OCI-LY3 (cell line): ENCODE data around the gene NAV1.
A peak's percentile ranks its signal among the peaks of the same experiment; 100 is the strongest.

Experiments used
- H2AFZ ChIP-seq: fragments of 200-600, 300-600 bp; shearing (Covaris generic); 2 replicates; pipeline ENCODE4 v1.6.0; 2014; ENCODE audit warnings: antibody characterized with exemption, low read depth, low read length
- H3K27ac ChIP-seq: fragments of 200-600, 300-600 bp; sonication (generic); 2 replicates; pipeline ENCODE4 v1.5.1; 2014; ENCODE audit warnings: mild to moderate bottlenecking, low read length, moderate library complexity, mixed read lengths
- H3K27me3 ChIP-seq: fragments of 200-600, 300-600 bp; sonication (generic); 2 replicates; pipeline ENCODE4 v1.6.1; 2014; ENCODE audit warnings: low read depth, low read length, mixed read lengths
- H3K36me3 ChIP-seq: fragments of 200-600, 300-600 bp; sonication (generic); replicated peaks from 2 replicates; pipeline ENCODE3; 2014; ENCODE audit warnings: low read depth, low read length, mixed read lengths
- H3K4me1 ChIP-seq: fragments of 300-600, 200-600 bp; sonication (generic); 2 replicates; pipeline ENCODE4 v1.6.1; 2014; ENCODE audit warnings: low read length, mixed read lengths
- H3K4me2 ChIP-seq: fragments of 200-600, 300-600 bp; sonication (generic); 2 replicates; pipeline ENCODE4 v1.6.1; 2014; ENCODE audit warnings: low read length, mixed read lengths
- H3K4me3 ChIP-seq: fragments of 300-600, 200-600 bp; sonication (generic); 2 replicates; pipeline ENCODE4 v1.5.1; 2014; ENCODE audit warnings: antibody characterized with exemption, mild to moderate bottlenecking, low read length, moderate library complexity
- H3K79me2 ChIP-seq: fragments of 300-600, 200-600 bp; shearing (Covaris generic); 2 replicates; pipeline ENCODE4 v1.6.1; 2014; ENCODE audit warnings: mild to moderate bottlenecking, low read length, mixed read lengths
- H3K9ac ChIP-seq: fragments of 300-600, 200-600 bp; shearing (Covaris generic); 2 replicates; pipeline ENCODE4 v1.6.0; 2014; ENCODE audit warnings: mild to moderate bottlenecking, low read length, moderate library complexity
- H3K9me3 ChIP-seq: fragments of 200-600, 300-600 bp; shearing (Covaris generic); 2 replicates; pipeline ENCODE4 v1.6.1; 2014; ENCODE audit warnings: low read length, mixed read lengths; ENCODE audit not compliant: insufficient read depth
- H4K20me1 ChIP-seq: fragments of 200-600, 300-600 bp; sonication (generic); 2 replicates; pipeline ENCODE4 v1.6.1; 2016; ENCODE audit warnings: low read length, mixed read lengths; ENCODE audit not compliant: insufficient read depth
- EZH2phosphoT487 ChIP-seq: fragments of 200-600 bp; shearing (Covaris generic); IDR thresholded peaks from 2 replicates; pipeline ENCODE4 v1.6.1; 2018; ENCODE audit warnings: antibody characterized with exemption, mixed run types, low read depth
- TF ChIP-seq, protein P1 (sequence below): fragments of 200-600, 300-600 bp; sonication (generic); IDR thresholded peaks from 2 replicates; pipeline ENCODE4 v1.5.1; 2014; ENCODE audit warnings: antibody characterized with exemption, low read length, low read depth

NAV1 gene

DNA sequence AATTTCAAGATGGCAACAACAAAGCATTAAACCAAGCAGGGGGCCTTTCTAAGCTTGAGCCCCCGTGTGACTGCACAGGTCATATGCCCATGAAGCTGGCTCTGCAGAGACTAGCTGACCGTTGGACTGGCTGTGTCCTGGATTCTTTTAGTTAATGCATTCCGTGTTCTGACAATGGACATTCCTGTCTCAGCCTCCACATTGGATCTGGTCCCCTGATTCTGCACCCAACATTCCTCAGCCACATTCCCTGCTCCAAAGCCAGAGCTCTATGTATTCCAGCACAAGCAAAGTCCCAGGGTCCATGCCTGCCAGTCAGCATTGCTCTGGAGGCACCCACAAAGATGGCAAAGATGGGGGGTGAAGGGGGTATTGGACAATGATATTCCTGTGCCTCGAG lies 5.1 kb upstream of the NAV1 start:
- TF ChIP-seq, protein P1, sequence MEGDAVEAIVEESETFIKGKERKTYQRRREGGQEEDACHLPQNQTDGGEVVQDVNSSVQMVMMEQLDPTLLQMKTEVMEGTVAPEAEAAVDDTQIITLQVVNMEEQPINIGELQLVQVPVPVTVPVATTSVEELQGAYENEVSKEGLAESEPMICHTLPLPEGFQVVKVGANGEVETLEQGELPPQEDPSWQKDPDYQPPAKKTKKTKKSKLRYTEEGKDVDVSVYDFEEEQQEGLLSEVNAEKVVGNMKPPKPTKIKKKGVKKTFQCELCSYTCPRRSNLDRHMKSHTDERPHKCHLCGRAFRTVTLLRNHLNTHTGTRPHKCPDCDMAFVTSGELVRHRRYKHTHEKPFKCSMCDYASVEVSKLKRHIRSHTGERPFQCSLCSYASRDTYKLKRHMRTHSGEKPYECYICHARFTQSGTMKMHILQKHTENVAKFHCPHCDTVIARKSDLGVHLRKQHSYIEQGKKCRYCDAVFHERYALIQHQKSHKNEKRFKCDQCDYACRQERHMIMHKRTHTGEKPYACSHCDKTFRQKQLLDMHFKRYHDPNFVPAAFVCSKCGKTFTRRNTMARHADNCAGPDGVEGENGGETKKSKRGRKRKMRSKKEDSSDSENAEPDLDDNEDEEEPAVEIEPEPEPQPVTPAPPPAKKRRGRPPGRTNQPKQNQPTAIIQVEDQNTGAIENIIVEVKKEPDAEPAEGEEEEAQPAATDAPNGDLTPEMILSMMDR, result no peak
- TF ChIP-seq EZH2phosphoT487, result no peak
- Histone ChIP-seq H3K79me2 (no peaks in the 10 kb centered on the region), H3K9ac (no peak overlapping the region), H3K4me3 (no peak overlapping the region), H3K9me3 (no peaks in the 10 kb centered on the region), H3K4me2 (no peak overlapping the region), H3K36me3 (peaks cover 3% of the 10 kb centered on the region), H4K20me1 (no peaks in the 10 kb centered on the region), H3K27ac (no peak overlapping the region), H3K27me3 (peaks cover 18% of the 10 kb centered on the region), H3K4me1 (peaks cover 19% of the 10 kb centered on the region), H2AFZ (no peak overlapping the region)

DNA sequence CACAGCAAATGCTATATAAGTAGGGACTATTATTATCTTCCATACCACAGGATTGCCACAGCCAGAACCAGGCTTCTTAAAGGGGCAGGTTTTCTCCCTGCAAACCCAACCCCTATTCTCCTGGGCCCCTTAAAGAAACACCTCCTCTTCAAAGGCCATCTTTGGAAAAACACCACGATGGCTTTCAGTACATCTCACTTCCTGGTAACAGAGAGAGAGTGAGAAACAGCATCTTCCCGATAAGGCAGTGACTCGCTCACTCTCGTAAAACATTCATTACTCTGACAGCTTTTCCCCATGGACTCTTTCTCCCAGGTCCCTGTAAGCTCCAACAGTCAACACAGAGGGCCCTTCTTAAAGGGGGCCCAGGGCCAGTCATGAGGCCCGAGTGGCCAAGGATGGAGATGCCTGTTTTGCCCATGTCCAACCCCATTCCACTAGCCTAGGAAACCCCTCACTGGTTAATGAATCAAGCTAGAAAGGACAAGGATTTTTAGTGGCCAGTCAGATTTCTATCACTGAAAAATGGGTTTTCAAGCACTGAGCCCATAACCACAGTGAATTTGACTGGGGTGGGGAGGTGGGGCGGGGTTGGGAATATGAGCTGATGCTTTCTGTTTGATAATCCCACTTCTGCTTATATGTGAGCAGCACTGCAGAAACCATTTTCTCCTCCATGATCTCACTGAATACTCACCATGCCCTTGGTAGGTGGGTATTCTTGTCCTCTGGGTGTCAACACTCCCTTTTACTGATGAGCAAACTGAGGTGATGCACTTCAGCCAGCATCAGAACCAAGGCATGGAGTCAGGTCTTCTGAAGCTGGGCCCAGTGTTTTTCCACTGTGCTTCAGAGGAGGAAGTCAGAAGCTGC lies 3.6 kb upstream of the NAV1 start:
- peaks cover 3% of the 10 kb centered on the region for H3K36me3 ChIP-seq
- H3K9ac ChIP-seq, result peak overlapping the region; percentile 57; the same call in 1 of the 2 replicates
- peaks cover 20% of the 10 kb centered on the region for H3K4me1 ChIP-seq
- peaks cover 24% of the 10 kb centered on the region for H3K27me3 ChIP-seq
- no peaks in the 10 kb centered on the region for H4K20me1 ChIP-seq
- peak overlapping the region; percentile 60 for H3K4me3 ChIP-seq
- H2AFZ ChIP-seq, result peak overlapping the region; percentile 87
- no peaks in the 10 kb centered on the region for H3K79me2 ChIP-seq
- no peaks in the 10 kb centered on the region for H3K9me3 ChIP-seq
- H3K27ac ChIP-seq, result peak overlapping the region; percentile 37
- TF ChIP-seq EZH2phosphoT487, result no peak
- TF ChIP-seq, protein P1, result no peak
- H3K4me2 ChIP-seq, result peak overlapping the region; percentile 88

DNA sequence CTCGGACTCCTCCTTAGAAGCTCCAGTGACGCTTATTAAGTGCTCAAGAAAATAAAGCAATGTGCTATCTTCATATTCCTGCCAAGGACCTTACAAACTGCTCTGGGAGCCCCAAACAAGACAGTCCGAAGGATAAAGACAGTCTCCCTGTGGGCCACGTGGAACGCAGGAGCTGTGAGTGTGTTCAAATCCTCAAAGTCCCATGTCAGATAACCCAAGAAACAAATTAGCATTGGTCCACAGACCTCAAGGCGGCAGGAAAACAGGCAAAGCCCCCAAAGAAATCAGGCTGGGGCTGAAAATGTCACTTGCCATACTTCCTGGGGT lies 3.0 kb upstream of the NAV1 start:
- peak overlapping the region; percentile 88 for H3K4me2 ChIP-seq

DNA sequence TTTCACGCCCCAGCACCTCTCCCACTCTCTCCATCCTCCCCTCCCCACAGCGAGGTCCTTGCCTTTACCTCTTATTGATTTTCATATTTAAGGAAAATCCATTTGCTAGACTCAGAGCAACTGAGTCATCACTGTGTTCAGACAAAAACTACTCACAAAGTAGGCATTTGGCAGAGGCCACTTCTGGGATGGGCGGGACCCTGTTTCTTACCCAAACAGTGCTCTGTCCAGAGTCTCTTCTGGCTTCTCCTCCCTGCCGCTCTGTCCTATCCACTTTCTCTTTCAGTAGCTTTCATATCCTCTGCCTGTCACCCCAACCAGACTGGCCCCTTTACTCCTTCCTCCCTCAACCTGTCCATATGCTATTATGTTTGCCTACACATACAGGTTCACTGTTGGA lies 2.4 kb upstream of the NAV1 start:
- TF ChIP-seq, protein P1, result no peak
- TF ChIP-seq EZH2phosphoT487, result no peak
- Histone ChIP-seq H3K27ac (no peak overlapping the region), H3K9me3 (no peaks in the 10 kb centered on the region), H3K79me2 (no peaks in the 10 kb centered on the region), H3K9ac (no peak overlapping the region), H3K36me3 (peaks cover 3% of the 10 kb centered on the region), H3K4me3 (no peak overlapping the region), H3K4me1 (peaks cover 30% of the 10 kb centered on the region), H2AFZ (no peak overlapping the region), H4K20me1 (no peaks in the 10 kb centered on the region), H3K27me3 (peaks cover 28% of the 10 kb centered on the region), H3K4me2 (no peak overlapping the region)

More for the DNA sequence above, 3.0 kb upstream of the NAV1 start:
- TF ChIP-seq, protein P1, result no peak
- no peak for TF ChIP-seq EZH2phosphoT487
- Histone ChIP-seq H3K4me3 (peak overlapping the region; percentile 60; the same call in 1 of the 2 replicates), H3K36me3 (peaks cover 3% of the 10 kb centered on the region), H3K27me3 (peaks cover 28% of the 10 kb centered on the region), H3K79me2 (no peaks in the 10 kb centered on the region), H3K9ac (no peak overlapping the region), H3K9me3 (no peaks in the 10 kb centered on the region), H3K27ac (no peak overlapping the region), H2AFZ (peak overlapping the region; percentile 87), H4K20me1 (no peaks in the 10 kb centered on the region), H3K4me1 (peaks cover 26% of the 10 kb centered on the region)
